HG02943 (cell line): ENCODE results near the gene MRPS31.
"Not testable (repeated sequence)": the region's sequence is repeated elsewhere in the genome, so short reads cannot be mapped to it uniquely, and the experiment has no call there.

Experiments used
- ATAC-seq: cut with Tn5 transposase; IDR thresholded peaks from one replicate; pipeline ENCODE4 v1.9.1; 2021; ENCODE audit warnings: mild to moderate bottlenecking, low read depth, moderate library complexity; ENCODE audit not compliant: unreplicated experiment

Gene MRPS31

GRCh38 chr13:40764587-40765403 is 6.2 kb downstream of the MRPS31 start:
- no peak for ATAC-seq

GRCh38 chr13:40762849-40763248 is 8.1 kb downstream of the MRPS31 start:
- ATAC-seq: no peak

- ATAC-seq: no peak
Measured at GRCh38 chr13:40758811-40759210, 12.2 kb downstream of the MRPS31 start.

GRCh38 chr13:40756042-40756441 is 14.9 kb downstream of the MRPS31 start:
- ATAC-seq: no peak

- no peak for ATAC-seq
Measured at GRCh38 chr13:40755082-40755700, 15.8 kb downstream of the MRPS31 start.

GRCh38 chr13:40749327-40749726 is 21.7 kb downstream of the MRPS31 start:
- no peak for ATAC-seq

- not testable (repeated sequence) for ATAC-seq
Measured at GRCh38 chr13:40735232-40735548, 35.8 kb downstream of the MRPS31 start.

- not testable (repeated sequence) for ATAC-seq
Measured at GRCh38 chr13:40734536-40735231, 36.3 kb downstream of the MRPS31 start.

GRCh38 chr13:40732658-40733057 is 38.3 kb downstream of the MRPS31 start:
- no peak for ATAC-seq

- no peak for ATAC-seq
Measured at GRCh38 chr13:40728595-40728994, 42.4 kb downstream of the MRPS31 start.

GRCh38 chr13:40714433-40714832 is 56.6 kb downstream of the MRPS31 start:
- not testable (repeated sequence) for ATAC-seq

GRCh38 chr13:40706439-40706838 is 64.6 kb downstream of the MRPS31 start:
- no peak for ATAC-seq

- ATAC-seq: peak; percentile 67
Measured at GRCh38 chr13:40697711-40698110, 73.3 kb downstream of the MRPS31 start.

- no peak for ATAC-seq
Measured at GRCh38 chr13:40694426-40694825, 76.6 kb downstream of the MRPS31 start.

- peak; percentile 61 for ATAC-seq
Measured at GRCh38 chr13:40692946-40693345, 78.0 kb downstream of the MRPS31 start.

GRCh38 chr13:40688781-40689180 is 82.2 kb downstream of the MRPS31 start:
- no peak for ATAC-seq

- ATAC-seq: no peak
Measured at GRCh38 chr13:40682449-40683240, 88.3 kb downstream of the MRPS31 start.

GRCh38 chr13:40681341-40682146 is 89.4 kb downstream of the MRPS31 start:
- no peak for ATAC-seq

- no peak for ATAC-seq
Measured at GRCh38 chr13:40680659-40681323, 90.2 kb downstream of the MRPS31 start.
